Endothelial cell of umbilical vein (primary cell): ENCODE results near the gene CUL7. TPM values are rescaled to one million over a fixed set of nuclear protein-coding genes. Genes with fewer than 3 reads are reported as not detected.

Experiments used
- BruUV-seq: library from RNA; stranded (reverse); fragments of 400-500 nt; replicated peaks from 2 replicates; lab custom pipeline; 2021; lab: Mats Ljungman, UMichigan
- CTCF ChIA-PET: fragments of 300-600, 350-600 bp; sonication (Branson Sonifier 250); formaldehyde crosslinking; loops from one replicate; lab custom pipeline; 2021; ENCODE audit warnings: antibody characterized with exemption, inconsistent platforms; lab: Charles Lee
- POLR2A ChIA-PET: fragments of 300-600, 350-600 bp; sonication (Branson Sonifier 250); formaldehyde crosslinking; loops from one replicate; lab custom pipeline; 2021; ENCODE audit warnings: antibody characterized with exemption, inconsistent platforms; lab: Charles Lee
- DNase-seq: peaks from one replicate; pipeline ENCODE4 v3.0.0-alpha.2; 2011; ENCODE audit warnings: low read depth, low spot score
- FAIRE-seq: peaks from 2 replicates; lab custom pipeline; 2011; peaks lifted over from hg19 to GRCh38; lab: Jason Lieb, UNC
- H2AFZ ChIP-seq: 2 replicates; pipeline ENCODE4 v1.6.0; 2012; ENCODE audit warnings: low read depth, low read length, control low read depth, inconsistent platforms
- H3K27ac ChIP-seq: 2 replicates; pipeline ENCODE4 v1.5.1; 2011; ENCODE audit warnings: low read depth, mild to moderate bottlenecking, control low read depth, low read length, moderate library complexity; ENCODE audit not compliant: insufficient read depth
- H3K27me3 ChIP-seq, 2 experiments: 2 replicates each; pipeline versions ENCODE4 v1.6.0 to v1.6.1; 2011; ENCODE audit warnings: low read length in 2 of 2, mixed read lengths in 1 of 2; ENCODE audit not compliant: control insufficient read depth in 2 of 2, insufficient read depth in 2 of 2
- H3K36me3 ChIP-seq, 2 experiments: 2 replicates in 1 of 2; 3 replicates in 1 of 2; pipeline ENCODE4 v1.5.1; 2011; ENCODE audit warnings: low read length in 2 of 2, mild to moderate bottlenecking in 1 of 2, moderate library complexity in 1 of 2; ENCODE audit not compliant: control insufficient read depth in 2 of 2, insufficient read depth in 2 of 2; ENCODE audit errors: extremely low read depth in 1 of 2
- H3K4me1 ChIP-seq: 3 replicates; pipeline ENCODE4 v1.5.1; 2011; ENCODE audit warnings: mild to moderate bottlenecking, low read length; ENCODE audit not compliant: control insufficient read depth, insufficient read depth; ENCODE audit errors: extremely low read depth
- H3K4me2 ChIP-seq: 2 replicates; pipeline ENCODE4 v1.6.1; 2011; ENCODE audit warnings: low read length, control low read depth, mixed read lengths; ENCODE audit not compliant: insufficient read depth
- H3K4me3 ChIP-seq, 3 experiments: fragments of 200-600 bp in 1 of 3; sonication (generic), shearing (Covaris generic) in 1 of 3; replicated peaks in 1 of 3; 2 replicates each; pipeline ENCODE4 v1.5.1; 2011 to 2016; ENCODE audit warnings: control low read depth in 3 of 3, low read length in 3 of 3, mild to moderate bottlenecking in 2 of 3, inconsistent platforms in 1 of 3, low read depth in 1 of 3, moderate library complexity in 1 of 3; ENCODE audit not compliant: insufficient read depth in 1 of 3
- H3K79me2 ChIP-seq: 2 replicates; pipeline ENCODE4 v1.6.0; 2012; ENCODE audit warnings: low read length, inconsistent platforms; ENCODE audit not compliant: control insufficient read depth, insufficient read depth
- H3K9ac ChIP-seq: replicated peaks from 2 replicates; pipeline ENCODE3; 2011; ENCODE audit warnings: low read length, control low read depth; ENCODE audit not compliant: insufficient read depth; ENCODE audit errors: extremely low read depth
- H3K9me1 ChIP-seq: replicated peaks from 3 replicates; pipeline ENCODE4 v1.6.0; 2011; ENCODE audit warnings: mild to moderate bottlenecking, low read length; ENCODE audit not compliant: control insufficient read depth, insufficient read depth; ENCODE audit errors: extremely low read depth
- H3K9me3 ChIP-seq: replicated peaks from 2 replicates; pipeline ENCODE4 v1.5.1; 2012; ENCODE audit warnings: low read length, inconsistent platforms; ENCODE audit not compliant: control insufficient read depth, insufficient read depth
- H4K20me1 ChIP-seq: replicated peaks from 2 replicates; pipeline ENCODE3; 2011; ENCODE audit warnings: mild to moderate bottlenecking, low read length; ENCODE audit not compliant: control insufficient read depth, insufficient read depth; ENCODE audit errors: extremely low read depth
- CTCF ChIP-seq, 2 donors: IDR thresholded peaks; 1 replicate in 1 of 2; 2 replicates in 1 of 2; pipeline ENCODE4 v1.5.1; 2011; ENCODE audit warnings: low read length in 2 of 2, mild to moderate bottlenecking in 2 of 2, moderate library complexity in 2 of 2, control low read depth in 1 of 2, inconsistent platforms in 1 of 2, low read depth in 1 of 2; ENCODE audit not compliant: insufficient read depth in 1 of 2; ENCODE audit errors: extremely low read depth in 1 of 2
- EZH2 ChIP-seq: IDR thresholded peaks from 2 replicates; pipeline ENCODE4 v1.6.1; 2012; ENCODE audit warnings: borderline replicate concordance, low read depth, mild to moderate bottlenecking, moderate library complexity, low read length, inconsistent platforms; ENCODE audit not compliant: severe bottlenecking
- FOS ChIP-seq: IDR thresholded peaks from 2 replicates; pipeline ENCODE4 v1.6.1; 2011; ENCODE audit warnings: mild to moderate bottlenecking, low read length, moderate library complexity, borderline replicate concordance; ENCODE audit not compliant: insufficient read depth
- GATA2 ChIP-seq: IDR thresholded peaks from 2 replicates; pipeline ENCODE4 v1.7.0; 2011; ENCODE audit warnings: low read depth, mild to moderate bottlenecking, moderate library complexity, mixed read lengths, low read length; ENCODE audit not compliant: insufficient read length, insufficient read depth
- JUN ChIP-seq: IDR thresholded peaks from 2 replicates; pipeline ENCODE4 v1.6.1; 2011; ENCODE audit warnings: borderline replicate concordance, low read depth; ENCODE audit not compliant: insufficient read length, insufficient read depth
- MAX ChIP-seq: IDR thresholded peaks from 2 replicates; pipeline ENCODE4 v1.6.1; 2011; ENCODE audit not compliant: insufficient read depth, insufficient read length
- MYC ChIP-seq: IDR thresholded peaks from one replicate; pipeline ENCODE4 v1.6.1; 2011; ENCODE audit warnings: mild to moderate bottlenecking, low read depth, low read length
- POLR2A ChIP-seq: IDR thresholded peaks from 2 replicates; pipeline ENCODE4 v1.6.1; 2012; ENCODE audit warnings: low read depth, mild to moderate bottlenecking, control low read depth, low read length
- POLR2AphosphoS5 ChIP-seq: IDR thresholded peaks from 2 replicates; pipeline ENCODE4 v1.6.1; 2012; ENCODE audit warnings: low read depth, mild to moderate bottlenecking, control low read depth, low read length, moderate library complexity; ENCODE audit not compliant: insufficient read depth
- dilution Hi-C: fragments of 300-500 bp; cut with MboI; formaldehyde crosslinking; loops from one replicate; pipeline ENCODE4 v1.15.0; 2019; ENCODE audit warnings: low sequenced_read_pairs; ENCODE audit not compliant: extremely low pct_ligation_motif_present
- intact Hi-C: fragments of 100-400 bp; cut with micrococcal nuclease; formaldehyde crosslinking; loops from one replicate; pipeline ENCODE4 v1.10.0; 2022
- polyA plus RNA-seq, 4 experiments: library from polyadenylated mRNA; depleted of rRNA in 3 of 4; stranded (reverse) in 3 of 4; unstranded in 1 of 4; fragments of >200 nt; gene quantifications; 2 replicates each; pipeline versions ENCODE4 v1.2.1 to v1.2.3, GENCODE V29; 2011 to 2012; ENCODE audit warnings: missing spikeins in 1 of 4
- total RNA-seq: library from RNA; stranded (reverse); gene quantifications from 2 replicates; pipeline ENCODE4 v1.2.3, GENCODE V29; 2021

The CUL7 gene
- total and polyA plus RNA-seq, 2 donors (not counting 3 experiments of a cell fraction or from before 2014, with no cell fraction given): 29.4 to 33.7 TPM

DNA sequence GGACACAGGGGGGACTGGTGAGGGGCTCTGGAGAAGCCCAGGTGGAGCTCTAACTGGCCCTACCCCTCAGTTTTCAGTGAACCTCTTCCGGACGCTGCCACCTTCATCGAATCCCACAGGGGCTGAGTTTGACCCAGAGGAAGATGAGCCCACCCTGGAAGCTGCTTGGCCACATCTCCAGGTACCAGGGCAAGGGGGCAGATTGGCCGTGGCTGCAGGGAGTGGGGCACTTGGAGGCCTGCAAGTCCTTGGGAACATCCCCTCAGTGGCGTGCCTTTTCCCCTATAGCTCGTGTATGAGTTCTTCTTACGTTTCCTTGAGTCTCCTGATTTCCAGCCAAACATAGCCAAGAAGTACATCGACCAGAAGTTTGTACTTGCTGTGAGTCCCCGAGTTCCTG, 46.5 kb downstream of the CUL7 start:
- Histone ChIP-seq H3K79me2 (no peaks in the 10 kb centered on the region), H3K27me3 (no peaks in the 10 kb centered on the region), H3K4me3 (no peak overlapping the region), H3K36me3 (peaks cover 16 to 33% of the 10 kb centered on the region in 2 experiments), H2AFZ (no peak overlapping the region), H3K9me3 (no peaks in the 10 kb centered on the region), H3K9ac (no peak overlapping the region), H3K9me1 (no peaks in the 10 kb centered on the region), H4K20me1 (no peaks in the 10 kb centered on the region), H3K4me1 (peaks cover under 1% of the 10 kb centered on the region), H3K4me2 (no peak overlapping the region), H3K27ac (no peak overlapping the region)
- DNase-seq: no peak
- dilution Hi-C loops (no loop called here), intact Hi-C loops (loop anchor here (5.0 kb wide), 1 partner anchor 120 kb away; no protein-coding TSS in a partner anchor)
- ChIA-PET CTCF (interaction anchor here (1.1 to 8.7 kb wide), 2 partner anchors 11 to 137 kb away, joined by 4 to 55 read pairs; no protein-coding TSS in a partner anchor), POLR2A (no interaction called here)
- no peak for TF ChIP-seq CTCF (IDR thresholded peaks at IDR 0.05; ENCODE audit: extremely low read depth in 1 of 2, insufficient read depth in 1 of 2, low read depth in 1 of 2, low read length in 2 of 2)
- no peak for TF ChIP-seq JUN
- TF ChIP-seq GATA2: no peak
- no peak for TF ChIP-seq POLR2A
- TF ChIP-seq EZH2: no peak
- TF ChIP-seq MAX: no peak
- TF ChIP-seq MYC: no peak
- TF ChIP-seq FOS: no peak
- no peak for TF ChIP-seq POLR2AphosphoS5
- FAIRE-seq: no peak
- BruUV-seq: no TSS peak
